Measurements from ENCODE around the gene WWOX. TPM values are rescaled to one million over a fixed set of nuclear protein-coding genes. Genes with fewer than 3 reads are reported as not detected.

The WWOX gene
- total RNA-seq, 1 donor from 2014 or later: 18.6 TPM

DNA sequence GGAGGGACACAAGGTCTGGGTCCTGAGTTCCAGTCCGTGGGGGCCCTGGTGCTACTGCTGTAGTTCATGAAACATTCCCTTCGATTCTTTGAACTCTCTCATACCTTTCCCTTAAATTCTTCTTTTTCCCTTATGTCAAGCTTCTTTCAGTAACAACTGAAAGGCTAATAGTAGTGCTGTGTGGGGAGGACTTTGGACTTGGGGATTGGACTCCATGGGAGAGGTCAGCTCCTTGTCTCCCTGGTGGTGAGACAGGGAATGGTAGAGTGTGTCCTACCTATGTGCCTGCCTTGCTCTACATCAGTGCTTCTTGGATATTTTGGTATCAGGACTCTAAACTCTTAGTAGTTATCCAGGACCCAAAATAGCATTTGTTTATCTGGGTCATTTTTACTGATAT is 628.1 kb downstream of the WWOX start:
- no peak for DNase-seq (ENCODE audit: low spot score)
- H3K9me3 Mint-ChIP-seq (ENCODE audit: unreplicated experiment): no peaks in the 10 kb centered on the region
- H3K27ac Mint-ChIP-seq (ENCODE audit: unreplicated experiment): no peak overlapping the region
- peaks cover 2% of the 10 kb centered on the region for H3K27me3 Mint-ChIP-seq (ENCODE audit: unreplicated experiment)
- no peak for TF ChIP-seq CTCF (IDR thresholded peaks at IDR 0.05; ENCODE audit: unreplicated experiment)
- H3K4me1 Mint-ChIP-seq (ENCODE audit: unreplicated experiment): peaks cover 5% of the 10 kb centered on the region
- no peaks in the 10 kb centered on the region for H3K36me3 Mint-ChIP-seq (ENCODE audit: low read depth, unreplicated experiment)
- no peak overlapping the region for H3K4me3 Mint-ChIP-seq (ENCODE audit: unreplicated experiment)

DNA sequence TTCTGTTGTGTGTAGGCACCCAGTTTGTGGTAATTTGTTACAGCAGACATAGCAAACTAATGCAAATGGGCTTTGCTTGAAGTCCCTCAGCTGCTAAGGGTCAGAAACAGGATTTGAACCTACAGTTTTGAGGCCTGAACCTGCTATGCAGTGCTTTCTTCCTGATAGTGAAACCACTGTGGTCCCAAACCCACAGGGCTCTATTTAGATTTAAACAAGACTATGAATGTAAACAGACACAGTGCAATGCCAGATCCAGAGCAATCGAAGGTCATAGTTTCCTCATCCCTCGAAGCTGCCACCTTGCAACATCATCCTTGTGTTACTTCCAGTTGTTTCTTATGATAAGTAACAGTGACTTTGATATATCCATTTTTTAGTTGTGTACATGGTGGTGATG is 630.2 kb downstream of the WWOX start:
- Mint-ChIP-seq H3K4me3 (ENCODE audit: unreplicated experiment) (no peak overlapping the region), H3K27me3 (ENCODE audit: unreplicated experiment) (peaks cover 2% of the 10 kb centered on the region), H3K9me3 (ENCODE audit: unreplicated experiment) (no peaks in the 10 kb centered on the region), H3K4me1 (ENCODE audit: unreplicated experiment) (peaks cover 5% of the 10 kb centered on the region), H3K36me3 (ENCODE audit: low read depth, unreplicated experiment) (no peaks in the 10 kb centered on the region), H3K27ac (ENCODE audit: unreplicated experiment) (no peak overlapping the region)
- TF ChIP-seq CTCF (IDR thresholded peaks at IDR 0.05; ENCODE audit: unreplicated experiment): no peak
- DNase-seq (ENCODE audit: low spot score): no peak

GRCh38 chr16:78731785-78732184 is 632.3 kb downstream of the WWOX start:
- no peak for DNase-seq (ENCODE audit: low spot score)
- Mint-ChIP-seq H3K4me1 (ENCODE audit: unreplicated experiment) (peaks cover 5% of the 10 kb centered on the region), H3K36me3 (ENCODE audit: low read depth, unreplicated experiment) (no peaks in the 10 kb centered on the region), H3K27me3 (ENCODE audit: unreplicated experiment) (peaks cover 2% of the 10 kb centered on the region), H3K27ac (ENCODE audit: unreplicated experiment) (no peak overlapping the region), H3K9me3 (ENCODE audit: unreplicated experiment) (no peaks in the 10 kb centered on the region), H3K4me3 (ENCODE audit: unreplicated experiment) (no peak overlapping the region)
- TF ChIP-seq CTCF (IDR thresholded peaks at IDR 0.05; ENCODE audit: unreplicated experiment): no peak

- H3K36me3 Mint-ChIP-seq (ENCODE audit: low read depth, unreplicated experiment): no peaks in the 10 kb centered on the region
- H3K27me3 Mint-ChIP-seq (ENCODE audit: unreplicated experiment): peaks cover 2% of the 10 kb centered on the region
- no peak for DNase-seq (ENCODE audit: low spot score)
- no peak for TF ChIP-seq CTCF (IDR thresholded peaks at IDR 0.05; ENCODE audit: unreplicated experiment)
- H3K9me3 Mint-ChIP-seq (ENCODE audit: unreplicated experiment): no peaks in the 10 kb centered on the region
- H3K4me3 Mint-ChIP-seq (ENCODE audit: unreplicated experiment): no peak overlapping the region
- H3K4me1 Mint-ChIP-seq (ENCODE audit: unreplicated experiment): peaks cover 5% of the 10 kb centered on the region
- H3K27ac Mint-ChIP-seq (ENCODE audit: unreplicated experiment): no peak overlapping the region
Observed at GRCh38 chr16:78732696-78733095, 633.2 kb downstream of the WWOX start.

DNA sequence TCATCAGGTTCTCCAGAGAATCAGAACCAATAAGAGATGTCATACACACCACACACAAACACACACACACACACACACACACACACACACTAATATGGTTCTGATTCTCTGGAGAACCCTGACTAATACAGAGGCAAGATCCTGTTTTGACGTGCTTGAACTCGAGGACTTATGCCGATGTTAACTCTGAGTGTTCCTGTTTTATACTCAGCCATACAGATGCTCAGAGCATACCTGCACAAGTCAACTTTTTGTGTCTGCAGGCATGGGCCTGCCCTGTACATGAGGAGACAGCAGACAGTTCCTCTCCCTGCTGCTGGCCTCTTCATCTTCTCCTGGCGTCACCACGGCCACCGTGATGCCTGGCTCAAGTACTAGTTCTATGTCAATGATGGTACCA is 635.9 kb downstream of the WWOX start:
- TF ChIP-seq CTCF (IDR thresholded peaks at IDR 0.05; ENCODE audit: unreplicated experiment): no peak
- peaks cover 2% of the 10 kb centered on the region for H3K27me3 Mint-ChIP-seq (ENCODE audit: unreplicated experiment)
- H3K36me3 Mint-ChIP-seq (ENCODE audit: low read depth, unreplicated experiment): no peaks in the 10 kb centered on the region
- no peak overlapping the region for H3K27ac Mint-ChIP-seq (ENCODE audit: unreplicated experiment)
- H3K4me3 Mint-ChIP-seq (ENCODE audit: unreplicated experiment): no peak overlapping the region
- no peak for DNase-seq (ENCODE audit: low spot score)
- H3K4me1 Mint-ChIP-seq (ENCODE audit: unreplicated experiment): no peaks in the 10 kb centered on the region
- H3K9me3 Mint-ChIP-seq (ENCODE audit: unreplicated experiment): no peaks in the 10 kb centered on the region
